GM18507 (cell line): ENCODE data around the gene MBD2.
"Not testable (repeated sequence)": the region's sequence is repeated elsewhere in the genome, so short reads cannot be mapped to it uniquely, and the experiment has no call there.

Source experiments
- DNase-seq: peaks from one replicate; pipeline ENCODE4 v3.0.0; 2011; ENCODE audit warnings: low read depth; ENCODE audit not compliant: insufficient read length; ENCODE audit errors: extremely low spot score
- FAIRE-seq: peaks from 2 replicates; lab custom pipeline; 2011; peaks lifted over from hg19 to GRCh38; lab: Jason Lieb, UNC

Gene MBD2

GRCh38 chr18:54123720-54124440 is 100.6 kb downstream of the MBD2 start:
- DNase-seq, FAIRE-seq: not testable (repeated sequence)

- peak; percentile 85 for FAIRE-seq
- DNase-seq = peak; percentile 12
Measured at GRCh38 chr18:54119524-54120019, 104.9 kb downstream of the MBD2 start.

GRCh38 chr18:54117853-54118773 is 106.4 kb downstream of the MBD2 start:
- DNase-seq (no peak), FAIRE-seq (no peak)

- peak; percentile 21 for FAIRE-seq
- DNase-seq = no peak
Measured at GRCh38 chr18:54116541-54117257, 107.8 kb downstream of the MBD2 start.

- no peak for DNase-seq
- FAIRE-seq = peak; percentile 44
Measured at GRCh38 chr18:54112356-54112755, 112.1 kb downstream of the MBD2 start.

- DNase-seq = no peak
- FAIRE-seq = no peak
Measured at GRCh38 chr18:54109131-54109683, 115.3 kb downstream of the MBD2 start.

- no peak for FAIRE-seq
Measured at GRCh38 chr18:54102123-54102522, 122.3 kb downstream of the MBD2 start.

More at GRCh38 chr18:54102123-54102522, 122.3 kb downstream of the MBD2 start:
- no peak for DNase-seq
